ENCODE measurements around the gene KCNQ1.

DNA sequence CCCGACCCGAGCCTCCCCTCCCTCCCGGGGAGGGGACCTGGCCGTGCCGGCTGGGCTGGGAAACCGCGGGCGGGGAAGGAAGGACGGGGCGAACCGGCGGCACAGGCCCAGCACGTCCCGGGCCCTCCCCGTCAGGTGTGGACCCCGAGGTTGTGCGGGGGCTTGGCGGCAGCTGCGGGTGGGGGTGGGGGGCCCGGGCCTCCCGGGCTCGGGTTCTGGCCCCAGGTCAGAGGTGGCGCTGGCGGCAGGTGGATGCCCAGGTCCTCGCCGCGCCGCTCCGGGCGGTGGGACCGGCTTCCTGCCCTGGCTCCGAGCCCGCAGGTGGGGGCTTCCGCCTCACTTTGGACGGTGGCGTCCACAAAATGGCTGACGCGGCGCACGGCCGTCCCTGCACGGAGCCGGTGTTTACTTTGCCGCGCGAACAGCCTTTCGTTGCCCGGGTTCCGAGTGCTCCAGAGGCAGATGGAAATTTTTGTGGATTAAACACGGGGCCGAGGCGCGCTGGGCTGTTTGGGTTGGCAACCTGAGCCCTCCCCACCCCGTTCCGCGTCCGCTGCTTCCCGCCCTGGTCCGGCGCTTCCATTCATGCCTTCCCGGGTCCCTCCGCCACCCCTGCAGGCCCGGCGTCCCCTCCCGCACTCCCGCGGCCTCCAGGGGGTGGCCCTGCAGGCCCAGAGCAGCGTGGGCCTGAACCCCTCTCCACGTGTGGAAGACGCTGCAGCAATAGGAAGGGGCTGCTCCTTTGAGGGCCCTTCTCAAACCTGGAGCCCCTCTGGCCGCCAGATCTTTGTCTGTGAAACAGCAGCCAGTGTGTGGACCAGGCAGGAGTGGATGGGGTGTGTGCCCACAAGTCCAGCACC, 346.9 kb downstream of the KCNQ1 start:
- TF ChIP-seq, protein P1, sequence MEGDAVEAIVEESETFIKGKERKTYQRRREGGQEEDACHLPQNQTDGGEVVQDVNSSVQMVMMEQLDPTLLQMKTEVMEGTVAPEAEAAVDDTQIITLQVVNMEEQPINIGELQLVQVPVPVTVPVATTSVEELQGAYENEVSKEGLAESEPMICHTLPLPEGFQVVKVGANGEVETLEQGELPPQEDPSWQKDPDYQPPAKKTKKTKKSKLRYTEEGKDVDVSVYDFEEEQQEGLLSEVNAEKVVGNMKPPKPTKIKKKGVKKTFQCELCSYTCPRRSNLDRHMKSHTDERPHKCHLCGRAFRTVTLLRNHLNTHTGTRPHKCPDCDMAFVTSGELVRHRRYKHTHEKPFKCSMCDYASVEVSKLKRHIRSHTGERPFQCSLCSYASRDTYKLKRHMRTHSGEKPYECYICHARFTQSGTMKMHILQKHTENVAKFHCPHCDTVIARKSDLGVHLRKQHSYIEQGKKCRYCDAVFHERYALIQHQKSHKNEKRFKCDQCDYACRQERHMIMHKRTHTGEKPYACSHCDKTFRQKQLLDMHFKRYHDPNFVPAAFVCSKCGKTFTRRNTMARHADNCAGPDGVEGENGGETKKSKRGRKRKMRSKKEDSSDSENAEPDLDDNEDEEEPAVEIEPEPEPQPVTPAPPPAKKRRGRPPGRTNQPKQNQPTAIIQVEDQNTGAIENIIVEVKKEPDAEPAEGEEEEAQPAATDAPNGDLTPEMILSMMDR (IDR thresholded peaks at IDR 0.05) = no peak
- TF ChIP-seq POLR2A (IDR thresholded peaks at IDR 0.05) (no peak), POLR2AphosphoS5 (IDR thresholded peaks at IDR 0.05; ENCODE audit: insufficient read depth in 1 of 2, low read depth in 1 of 2) (no peak)
